Peyer's patch (tissue), 4 donors: ENCODE measurements around the gene DISP2.

Experiments
- CTCF ChIP-seq, 6 experiments: fragments of 450-650 bp in 4 of 6; fragments of 200-600 bp in 2 of 6; sonication (generic) in 1 of 6; IDR thresholded peaks; one replicate each; pipeline ENCODE4 v1.5.1; 2017 to 2019; ENCODE audit warnings: antibody characterized with exemption in 6 of 6, mild to moderate bottlenecking in 3 of 6, moderate library complexity in 1 of 6
- POLR2A ChIP-seq, 2 donors: fragments of 450-650 bp; IDR thresholded peaks; one replicate each; pipeline ENCODE4 v1.5.1; 2017; ENCODE audit warnings: antibody characterized with exemption in 2 of 2, mild to moderate bottlenecking in 2 of 2, moderate library complexity in 2 of 2

- TF ChIP-seq CTCF (IDR thresholded peaks at IDR 0.05) = no peak
- no peak for TF ChIP-seq POLR2A (IDR thresholded peaks at IDR 0.05)
These were observed 40.4 kb downstream of the DISP2 start for GRCh38 chr15:40398413-40398873.
